OCI-LY3 (cell line): ENCODE results near the gene ADSS1.

Experiments
- H2AFZ ChIP-seq: fragments of 200-600, 300-600 bp; shearing (Covaris generic); 2 replicates; pipeline ENCODE4 v1.6.0; 2014; ENCODE audit warnings: antibody characterized with exemption, low read depth, low read length
- H3K27ac ChIP-seq: fragments of 200-600, 300-600 bp; sonication (generic); 2 replicates; pipeline ENCODE4 v1.5.1; 2014; ENCODE audit warnings: mild to moderate bottlenecking, low read length, moderate library complexity, mixed read lengths
- H3K27me3 ChIP-seq: fragments of 200-600, 300-600 bp; sonication (generic); 2 replicates; pipeline ENCODE4 v1.6.1; 2014; ENCODE audit warnings: low read depth, low read length, mixed read lengths
- H3K36me3 ChIP-seq: fragments of 200-600, 300-600 bp; sonication (generic); replicated peaks from 2 replicates; pipeline ENCODE3; 2014; ENCODE audit warnings: low read depth, low read length, mixed read lengths
- H3K4me1 ChIP-seq: fragments of 300-600, 200-600 bp; sonication (generic); 2 replicates; pipeline ENCODE4 v1.6.1; 2014; ENCODE audit warnings: low read length, mixed read lengths
- H3K4me2 ChIP-seq: fragments of 200-600, 300-600 bp; sonication (generic); 2 replicates; pipeline ENCODE4 v1.6.1; 2014; ENCODE audit warnings: low read length, mixed read lengths
- H3K4me3 ChIP-seq: fragments of 300-600, 200-600 bp; sonication (generic); 2 replicates; pipeline ENCODE4 v1.5.1; 2014; ENCODE audit warnings: antibody characterized with exemption, mild to moderate bottlenecking, low read length, moderate library complexity
- H3K79me2 ChIP-seq: fragments of 300-600, 200-600 bp; shearing (Covaris generic); 2 replicates; pipeline ENCODE4 v1.6.1; 2014; ENCODE audit warnings: mild to moderate bottlenecking, low read length, mixed read lengths
- H3K9ac ChIP-seq: fragments of 300-600, 200-600 bp; shearing (Covaris generic); 2 replicates; pipeline ENCODE4 v1.6.0; 2014; ENCODE audit warnings: mild to moderate bottlenecking, low read length, moderate library complexity
- H3K9me3 ChIP-seq: fragments of 200-600, 300-600 bp; shearing (Covaris generic); 2 replicates; pipeline ENCODE4 v1.6.1; 2014; ENCODE audit warnings: low read length, mixed read lengths; ENCODE audit not compliant: insufficient read depth
- H4K20me1 ChIP-seq: fragments of 200-600, 300-600 bp; sonication (generic); 2 replicates; pipeline ENCODE4 v1.6.1; 2016; ENCODE audit warnings: low read length, mixed read lengths; ENCODE audit not compliant: insufficient read depth
- CTCF ChIP-seq: fragments of 200-600, 300-600 bp; sonication (generic); IDR thresholded peaks from 2 replicates; pipeline ENCODE4 v1.5.1; 2014; ENCODE audit warnings: antibody characterized with exemption, low read length, low read depth
- EZH2phosphoT487 ChIP-seq: fragments of 200-600 bp; shearing (Covaris generic); IDR thresholded peaks from 2 replicates; pipeline ENCODE4 v1.6.1; 2018; ENCODE audit warnings: antibody characterized with exemption, mixed run types, low read depth

ADSS1 gene

GRCh38 chr14:104689881-104690711 is 33.9 kb upstream of the ADSS1 start:
- no peak for TF ChIP-seq CTCF
- no peak for TF ChIP-seq EZH2phosphoT487
- Histone ChIP-seq H3K36me3 (peaks cover 5% of the 10 kb centered on the region), H4K20me1 (peaks cover 38% of the 10 kb centered on the region), H3K4me2 (peak overlapping the region; percentile 97), H3K27ac (no peak overlapping the region), H3K4me3 (peak overlapping the region; percentile 80), H3K27me3 (peaks cover under 1% of the 10 kb centered on the region; the same call in 1 of the 2 replicates), H2AFZ (no peak overlapping the region), H3K4me1 (peaks cover 9% of the 10 kb centered on the region), H3K9me3 (no peaks in the 10 kb centered on the region), H3K9ac (peak overlapping the region; percentile 73), H3K79me2 (peaks cover 25% of the 10 kb centered on the region)

GRCh38 chr14:104690861-104691455 is 33.1 kb upstream of the ADSS1 start:
- no peak overlapping the region for H2AFZ ChIP-seq
- H3K4me1 ChIP-seq, result peaks cover 9% of the 10 kb centered on the region
- H3K79me2 ChIP-seq, result peaks cover 25% of the 10 kb centered on the region
- peak overlapping the region; percentile 80 for H3K4me3 ChIP-seq
- no peaks in the 10 kb centered on the region for H3K27me3 ChIP-seq
- H3K36me3 ChIP-seq, result peaks cover 5% of the 10 kb centered on the region
- peak overlapping the region; percentile 73; the same call in 1 of the 2 replicates for H3K9ac ChIP-seq
- H3K4me2 ChIP-seq, result peak overlapping the region; percentile 97
- peaks cover 38% of the 10 kb centered on the region for H4K20me1 ChIP-seq
- no peak overlapping the region for H3K27ac ChIP-seq
- H3K9me3 ChIP-seq, result no peaks in the 10 kb centered on the region
- no peak for TF ChIP-seq CTCF
- TF ChIP-seq EZH2phosphoT487, result no peak

- no peaks in the 10 kb centered on the region for H3K27me3 ChIP-seq
- no peak overlapping the region for H3K4me3 ChIP-seq
- H2AFZ ChIP-seq, result no peak overlapping the region
- H3K4me2 ChIP-seq, result no peak overlapping the region
- TF ChIP-seq CTCF, result no peak
- TF ChIP-seq EZH2phosphoT487, result no peak
- H3K36me3 ChIP-seq, result peaks cover 5% of the 10 kb centered on the region
- H3K9me3 ChIP-seq, result no peaks in the 10 kb centered on the region
- H3K9ac ChIP-seq, result no peak overlapping the region
- H3K79me2 ChIP-seq, result peaks cover 25% of the 10 kb centered on the region
- H3K4me1 ChIP-seq, result peaks cover 9% of the 10 kb centered on the region
- H4K20me1 ChIP-seq, result peaks cover 38% of the 10 kb centered on the region
- no peak overlapping the region for H3K27ac ChIP-seq
Measured at GRCh38 chr14:104691546-104692260, 32.3 kb upstream of the ADSS1 start.
